Hematopoietic multipotent progenitor cell treated with erythropoietin and hydrocortisone succinate and interleukin-3 and kit ligand, for 6 days (in vitro differentiated cells): ENCODE measurements around the gene DYNC1I1.

ENCODE experiments used
- DNase-seq: peaks from one replicate; pipeline ENCODE4 v3.0.0-alpha.2; 2015

DYNC1I1 gene

GRCh38 chr7:95772298-95772770 lies at the start of gene DYNC1I1:
TSS of gene DYNC1I1 (plus strand) at chr7:95772554. CDS start at chr7:95804730, 32,176 bp downstream.
- peak; percentile 72 for DNase-seq

GRCh38 chr7:95723583-95724180 lies 48.7 kb upstream of the DYNC1I1 start:
- DNase-seq = peak; percentile 65

GRCh38 chr7:95725205-95725604 lies 47.1 kb upstream of the DYNC1I1 start:
- peak; percentile 2 for DNase-seq

- DNase-seq = no peak
These were observed 41.7 kb upstream of the DYNC1I1 start for GRCh38 chr7:95730493-95731280.

- no peak for DNase-seq
These were observed 35.7 kb upstream of the DYNC1I1 start for GRCh38 chr7:95736635-95737034.

GRCh38 chr7:95737828-95738505 lies 34.4 kb upstream of the DYNC1I1 start:
- DNase-seq = no peak

- no peak for DNase-seq
These were observed 23.3 kb upstream of the DYNC1I1 start for GRCh38 chr7:95749044-95749443.

GRCh38 chr7:95749515-95749914 lies 22.8 kb upstream of the DYNC1I1 start:
- no peak for DNase-seq

- no peak for DNase-seq
These were observed 18.9 kb upstream of the DYNC1I1 start for GRCh38 chr7:95753440-95753839.

GRCh38 chr7:95755277-95755934 lies 16.9 kb upstream of the DYNC1I1 start:
- no peak for DNase-seq

- no peak for DNase-seq
These were observed 14.2 kb upstream of the DYNC1I1 start for GRCh38 chr7:95758187-95758586.

GRCh38 chr7:95766086-95766485 lies 6.3 kb upstream of the DYNC1I1 start:
- DNase-seq = no peak

- no peak for DNase-seq
These were observed 5.7 kb upstream of the DYNC1I1 start for GRCh38 chr7:95766657-95767056.

GRCh38 chr7:95772771-95773581 lies 622 bp downstream of the DYNC1I1 start:
- peak; percentile 2 for DNase-seq

- DNase-seq = no peak
These were observed 4.3 kb downstream of the DYNC1I1 start for GRCh38 chr7:95776561-95777185.

GRCh38 chr7:95777269-95777668 lies 4.9 kb downstream of the DYNC1I1 start:
- DNase-seq = no peak

- DNase-seq = no peak
These were observed 8.3 kb downstream of the DYNC1I1 start for GRCh38 chr7:95780665-95781064.

GRCh38 chr7:95781961-95782586 lies 9.7 kb downstream of the DYNC1I1 start:
- no peak for DNase-seq

GRCh38 chr7:95784796-95785195 lies 12.4 kb downstream of the DYNC1I1 start:
- no peak for DNase-seq

- DNase-seq = no peak
These were observed 15.9 kb downstream of the DYNC1I1 start for GRCh38 chr7:95788258-95788657.

- no peak for DNase-seq
These were observed 16.5 kb downstream of the DYNC1I1 start for GRCh38 chr7:95788884-95789283.
